Fibroblast of skin of right quadriceps (primary cell): ENCODE measurements around the gene RAG1.
A peak's percentile ranks its signal among the peaks of the same experiment; 100 is the strongest.

ENCODE experiments used
- DNase-seq: peaks from one replicate; pipeline ENCODE4 v3.0.0-alpha.2; 2013

The RAG1 gene

GRCh38 chr11:36591433-36591832 lies 23.6 kb downstream of the RAG1 start:
- no peak for DNase-seq

- peak; percentile 91 for DNase-seq
Measured at GRCh38 chr11:36594316-36594989, 26.6 kb downstream of the RAG1 start, which contains the start of gene IFTAP. IFTAP (plus strand) TSS chr11:36594502; CDS start chr11:36610104, 15,602 bp downstream.

GRCh38 chr11:36596880-36597279 lies 29.1 kb downstream of the RAG1 start:
- no peak for DNase-seq

- no peak for DNase-seq
Measured at GRCh38 chr11:36598051-36598450, 30.2 kb downstream of the RAG1 start, which contains the start of gene RAG2. RAG2 (minus strand) TSS chr11:36598236; CDS start chr11:36594168, 4,068 bp downstream.

GRCh38 chr11:36600180-36600579 lies 32.4 kb downstream of the RAG1 start:
- DNase-seq, result no peak

- DNase-seq, result no peak
Measured at GRCh38 chr11:36601155-36601554, 33.3 kb downstream of the RAG1 start.

- DNase-seq, result no peak
Measured at GRCh38 chr11:36602135-36602534, 34.3 kb downstream of the RAG1 start.

GRCh38 chr11:36605221-36606216 lies 37.7 kb downstream of the RAG1 start:
- no peak for DNase-seq

GRCh38 chr11:36608491-36609199 lies 40.8 kb downstream of the RAG1 start:
- no peak for DNase-seq

GRCh38 chr11:36609383-36609782 lies 41.6 kb downstream of the RAG1 start:
- no peak for DNase-seq

GRCh38 chr11:36615826-36616225 lies 48.0 kb downstream of the RAG1 start:
- DNase-seq, result no peak

- no peak for DNase-seq
Measured at GRCh38 chr11:36617543-36618362, 49.9 kb downstream of the RAG1 start.

- no peak for DNase-seq
Measured at GRCh38 chr11:36618363-36619047, 50.7 kb downstream of the RAG1 start.

GRCh38 chr11:36619502-36619901 lies 51.7 kb downstream of the RAG1 start:
- no peak for DNase-seq

- no peak for DNase-seq
Measured at GRCh38 chr11:36620246-36620645, 52.4 kb downstream of the RAG1 start.

GRCh38 chr11:36622431-36623136 lies 54.8 kb downstream of the RAG1 start:
- DNase-seq, result peak; percentile 52

GRCh38 chr11:36623494-36623893 lies 55.7 kb downstream of the RAG1 start:
- no peak for DNase-seq

GRCh38 chr11:36627006-36627405 lies 59.2 kb downstream of the RAG1 start:
- DNase-seq, result no peak

- DNase-seq, result no peak
Measured at GRCh38 chr11:36627471-36627870, 59.7 kb downstream of the RAG1 start.

- DNase-seq, result no peak
Measured at GRCh38 chr11:36628141-36628540, 60.3 kb downstream of the RAG1 start.

- DNase-seq, result no peak
Measured at GRCh38 chr11:36628765-36629244, 61.0 kb downstream of the RAG1 start.
